GM19372 (cell line): ENCODE measurements around the gene INPP4B.
"Not testable (repeated sequence)": the region's sequence is repeated elsewhere in the genome, so short reads cannot be mapped to it uniquely, and the experiment has no call there.

ENCODE experiments used
- ATAC-seq: cut with Tn5 transposase; IDR thresholded peaks from one replicate; pipeline ENCODE4 v1.9.1; 2021; ENCODE audit warnings: mild to moderate bottlenecking, low read depth, moderate library complexity; ENCODE audit not compliant: unreplicated experiment

Gene INPP4B

DNA sequence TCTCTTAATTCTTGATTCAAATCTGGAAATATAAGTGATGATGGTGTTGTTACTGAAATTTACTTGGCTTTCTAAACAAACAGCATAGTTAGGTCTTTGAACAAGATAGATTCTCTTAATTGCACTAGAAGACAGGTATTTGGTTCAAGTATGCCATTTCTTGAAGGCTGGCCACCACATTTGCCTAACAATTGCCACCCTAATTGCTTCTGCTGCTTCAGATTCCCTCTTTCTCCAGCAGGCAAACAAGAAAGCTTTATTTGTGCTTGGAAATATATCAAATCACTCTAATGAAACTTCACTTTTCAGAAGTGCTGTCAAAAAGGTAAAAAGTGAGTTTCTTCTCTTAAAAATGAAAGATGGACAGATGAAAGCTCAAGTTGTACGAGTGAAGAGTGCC is 418.6 kb downstream of the INPP4B start:
- ATAC-seq, result no peak

GRCh38 chr4:142423861-142424260 is 422.2 kb downstream of the INPP4B start:
- ATAC-seq, result no peak

- ATAC-seq, result no peak
Observed at GRCh38 chr4:142420311-142421095, 425.6 kb downstream of the INPP4B start.

GRCh38 chr4:142419712-142420111 is 426.4 kb downstream of the INPP4B start:
- ATAC-seq, result no peak

DNA sequence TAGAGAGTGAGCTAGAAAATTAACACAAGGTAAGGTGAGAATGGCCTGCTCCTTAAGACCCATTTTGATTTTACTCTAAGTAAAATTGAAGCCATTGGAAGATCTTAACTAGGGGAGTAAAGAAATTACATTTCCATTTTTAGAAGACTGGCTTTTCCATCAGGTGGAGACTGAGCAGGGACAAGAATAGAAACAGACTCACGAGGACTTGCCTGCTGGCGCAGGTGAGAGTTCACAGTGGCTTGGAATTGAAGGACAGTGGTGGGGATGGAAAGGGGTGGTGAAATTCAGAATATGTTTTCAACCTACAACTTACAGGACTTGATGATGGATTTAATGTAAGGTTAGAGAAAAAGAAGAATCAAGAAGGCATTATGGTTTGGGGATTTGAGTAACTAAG is 427.4 kb downstream of the INPP4B start:
- no peak for ATAC-seq

- no peak for ATAC-seq
Observed at GRCh38 chr4:142416711-142417275, 429.3 kb downstream of the INPP4B start.

GRCh38 chr4:142416121-142416520 is 430.0 kb downstream of the INPP4B start:
- no peak for ATAC-seq

DNA sequence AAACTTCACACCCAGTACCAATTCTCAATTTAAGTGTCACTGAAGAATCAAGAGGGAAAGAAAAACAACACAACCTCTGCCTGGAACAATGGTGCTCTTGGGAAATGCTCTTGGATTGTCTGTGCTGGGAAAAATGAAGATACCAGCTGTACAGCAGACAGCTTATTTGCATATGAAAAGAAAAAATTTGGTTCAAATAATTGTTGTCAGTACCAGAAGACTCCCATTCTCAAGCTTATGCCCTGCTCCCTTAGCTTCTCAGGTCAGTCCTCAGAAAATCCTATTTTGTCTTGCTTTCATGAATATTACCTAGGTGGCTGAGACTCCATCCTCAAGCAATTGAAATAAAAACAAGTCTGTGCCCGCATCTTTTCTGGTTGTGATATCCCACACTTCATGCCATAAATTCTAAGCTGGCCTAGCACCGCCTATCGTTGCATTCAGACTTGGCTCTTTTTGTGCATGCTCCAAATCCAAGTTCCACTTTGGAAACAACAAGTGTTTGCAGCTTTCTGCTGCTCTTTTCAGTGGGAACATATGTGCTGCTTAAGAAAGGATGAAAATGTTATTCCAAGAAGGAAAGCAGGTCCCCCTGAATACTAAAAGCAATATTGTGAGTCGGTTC is 431.6 kb downstream of the INPP4B start:
- ATAC-seq, result no peak

- no peak for ATAC-seq
Observed at GRCh38 chr4:142413485-142413884, 432.6 kb downstream of the INPP4B start.

- ATAC-seq, result no peak
Observed at GRCh38 chr4:142411993-142412392, 434.1 kb downstream of the INPP4B start.

GRCh38 chr4:142408003-142408441 is 438.1 kb downstream of the INPP4B start:
- no peak for ATAC-seq

DNA sequence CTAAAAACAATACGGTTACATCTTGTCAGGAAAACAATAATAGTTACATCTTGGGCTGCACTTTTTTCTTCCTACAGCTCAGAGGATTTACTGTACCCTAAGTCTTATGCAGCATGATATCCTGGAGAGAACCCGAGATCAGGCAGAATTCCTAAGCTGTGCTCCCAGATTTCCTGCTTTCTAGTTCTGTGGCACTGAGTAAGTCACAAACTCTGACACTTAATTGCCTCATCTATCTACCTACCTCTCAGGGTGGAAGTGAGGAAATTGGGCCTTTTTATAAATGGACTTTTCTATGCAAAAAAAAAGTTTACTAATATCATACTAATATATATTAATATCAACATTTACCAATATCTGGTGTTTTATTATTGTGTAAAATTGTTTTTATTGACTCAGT is 438.5 kb downstream of the INPP4B start:
- ATAC-seq, result no peak

GRCh38 chr4:142406917-142407501 is 439.1 kb downstream of the INPP4B start:
- no peak for ATAC-seq

DNA sequence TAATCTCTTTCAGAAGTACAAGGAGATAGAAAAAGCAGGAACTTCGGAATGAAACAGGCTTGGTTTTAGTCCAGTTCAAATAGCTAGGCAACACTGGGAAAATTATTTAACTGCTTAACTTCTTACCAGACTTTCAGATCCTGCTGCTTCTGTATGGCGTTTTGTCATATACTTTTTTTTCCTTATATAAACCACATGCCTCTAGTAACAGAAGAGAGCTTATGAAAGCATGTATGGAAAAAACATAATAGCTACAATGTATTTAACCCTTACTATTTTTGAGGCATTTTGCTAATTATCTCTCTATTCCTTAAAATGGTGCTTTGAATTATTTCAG is 439.6 kb downstream of the INPP4B start:
- no peak for ATAC-seq

DNA sequence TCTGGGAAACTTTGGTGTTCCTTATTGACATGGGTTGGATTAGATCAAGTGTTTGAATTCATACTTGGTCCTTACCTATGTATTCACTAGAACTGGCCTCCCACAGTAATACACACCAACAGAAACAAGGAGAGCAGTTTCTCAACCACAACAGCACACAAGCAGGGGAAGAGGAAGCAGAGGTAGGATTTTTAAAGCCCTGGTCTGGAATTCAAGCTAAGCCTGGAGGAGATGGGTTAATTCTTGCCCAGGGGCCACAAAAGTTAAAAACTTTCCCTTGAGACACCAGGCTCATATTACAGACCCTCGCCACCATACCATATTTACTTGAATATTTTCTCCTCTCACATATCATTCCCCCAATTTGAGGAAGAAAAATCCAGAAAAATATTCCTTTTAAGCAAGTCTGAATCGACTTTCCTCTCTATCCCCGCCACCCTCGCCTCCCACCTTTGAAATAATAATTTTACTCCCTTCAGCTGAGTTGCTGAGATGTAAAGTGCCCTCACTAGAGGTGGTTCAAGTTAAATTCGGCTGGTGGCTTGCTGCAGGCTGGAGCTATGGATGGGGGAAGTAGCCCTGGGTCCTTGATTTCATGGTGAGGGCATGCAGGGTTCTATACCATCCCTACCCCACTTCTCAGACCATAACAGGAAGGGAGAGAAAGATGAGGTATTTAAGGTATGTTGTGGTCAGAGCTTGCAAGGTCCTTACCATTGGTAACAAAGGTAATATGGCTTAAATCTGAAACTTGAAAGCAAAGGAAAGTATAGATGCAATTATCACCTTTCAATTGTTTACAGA is 440.2 kb downstream of the INPP4B start:
- ATAC-seq, result peak; percentile 17

DNA sequence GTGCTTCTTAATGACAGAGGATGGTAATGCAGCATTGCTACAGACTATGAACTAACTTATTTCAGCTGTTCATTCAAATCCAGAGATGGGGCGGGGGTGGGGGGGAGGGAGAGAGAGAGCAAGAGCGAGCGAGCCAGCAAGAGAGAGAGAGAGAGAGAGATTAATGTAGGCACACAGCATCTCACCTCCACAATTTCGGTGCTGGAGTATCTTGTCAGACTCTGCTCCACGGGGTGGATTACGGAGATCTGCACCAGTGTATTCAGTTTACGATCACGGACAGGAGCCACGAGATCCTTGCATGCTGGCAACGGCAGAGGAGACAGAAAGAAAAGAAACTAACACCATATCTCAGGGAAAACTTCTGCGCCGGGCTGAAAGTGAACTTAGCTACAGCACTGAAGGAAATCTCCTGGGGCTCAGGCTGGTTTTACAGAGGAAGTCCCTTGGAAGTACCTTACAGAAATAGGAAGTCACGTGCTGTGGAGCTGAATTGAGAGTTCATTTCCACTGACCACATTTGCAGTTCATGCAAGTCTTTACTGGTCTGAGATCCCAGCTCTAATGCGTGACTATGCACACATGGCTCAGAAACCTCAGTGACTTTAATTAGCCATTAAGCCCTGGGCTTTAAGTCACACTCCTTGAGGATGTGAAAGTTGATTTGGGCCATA is 440.9 kb downstream of the INPP4B start:
- peak; percentile 49 for ATAC-seq

GRCh38 chr4:142404191-142404611 is 441.9 kb downstream of the INPP4B start:
- no peak for ATAC-seq

- ATAC-seq, result no peak
Observed at GRCh38 chr4:142402900-142403299, 443.2 kb downstream of the INPP4B start.

- ATAC-seq, result no peak
Observed at GRCh38 chr4:142402156-142402555, 443.9 kb downstream of the INPP4B start.

GRCh38 chr4:142397364-142397991 is 448.6 kb downstream of the INPP4B start:
- not testable (repeated sequence) for ATAC-seq
